ENCODE data around the gene SMC1B. TPM values are rescaled to one million over a fixed set of nuclear protein-coding genes. Genes with fewer than 3 reads are reported as not detected.

SMC1B gene
- total and polyA plus RNA-seq, 2 of the 8 experiments (the other 6 are each of a cell fraction or from before 2014, with no cell fraction given) = 0.02 TPM; not detected in 1

- H3K23me2 ChIP-seq (ENCODE audit: low read depth, low read length) = no peaks in the 10 kb centered on the region
- H3K27me3 ChIP-seq (replicated peaks in 1 of 4; ENCODE audit: control insufficient read depth in 3 of 4, extremely low read depth in 1 of 4, insufficient read depth in 3 of 4, low read length in 3 of 4) = no peaks in the 10 kb centered on the region
- H3K56ac ChIP-seq (replicated peaks; ENCODE audit: insufficient read length, low read depth, low read length) = no peak overlapping the region
- H2AFZ ChIP-seq (ENCODE audit: low read length) = no peak overlapping the region
- H3K9me3 ChIP-seq (ENCODE audit: insufficient read depth in 2 of 2, low read depth in 1 of 2, low read length in 1 of 2) = no peaks in the 10 kb centered on the region
- no peak overlapping the region for H3K4me3 ChIP-seq (ENCODE audit: extremely low read depth in 1 of 4, insufficient read depth in 2 of 4, low read depth in 3 of 4, low read length in 4 of 4)
- no peak overlapping the region for H4K8ac ChIP-seq (ENCODE audit: extremely low read depth, insufficient read depth, low read length)
- WGBS, 2 experiments (ENCODE audit: extremely low coverage in 1 of 2, insufficient coverage in 1 of 2, insufficient read length in 1 of 2, insufficient replicate concordance in 2 of 2, low coverage in 1 of 2, low lambda C conversion rate in 2 of 2, missing lambda C conversion rate in 1 of 2) = 84% methylated on average over 3 of the region's 3 CpGs; no CpG with 5 or more reads in 1 of the 2 experiments
- no peak overlapping the region for H2BK20ac ChIP-seq (ENCODE audit: low read length)
- H2BK5ac ChIP-seq (ENCODE audit: low read depth, low read length) = no peak overlapping the region
- no peak overlapping the region for H3K14ac ChIP-seq (ENCODE audit: insufficient read length)
- ChIA-PET CTCF (ENCODE audit: partially characterized antibody) (interaction anchor here (0.6 to 1.5 kb wide), 2 partner anchors 10 to 22 kb away, joined by 3 read pairs; no protein-coding TSS in a partner anchor), POLR2A (ENCODE audit: partially characterized antibody) (no interaction called here)
- H3K79me1 ChIP-seq (ENCODE audit: low read depth, low read length) = no peaks in the 10 kb centered on the region
- H3K36me3 ChIP-seq (ENCODE audit: control insufficient read depth in 2 of 4, insufficient read depth in 4 of 4, low read length in 3 of 4) = no peaks in the 10 kb centered on the region
- no peak for FAIRE-seq
- no peak overlapping the region for H3K4ac ChIP-seq (replicated peaks; ENCODE audit: insufficient read length, low read depth, low read length)
- H4K20me1 ChIP-seq (replicated peaks in 1 of 2; ENCODE audit: control insufficient read depth in 1 of 2, insufficient read depth in 2 of 2, low read length in 2 of 2) = no peaks in the 10 kb centered on the region
- TF ChIP-seq CTCF (IDR thresholded peaks at IDR 0.05; ENCODE audit: control extremely low read depth in 1 of 3, insufficient read depth in 1 of 3, low read depth in 1 of 3, low read length in 3 of 3) = no peak
- TF ChIP-seq TEAD4 (IDR thresholded peaks at IDR 0.05; ENCODE audit: low read depth, low read length) = no peak
- TF ChIP-seq JUN (IDR thresholded peaks at IDR 0.05; ENCODE audit: low read depth, low read length) = no peak
- no peak for TF ChIP-seq BCL11A (IDR thresholded peaks at IDR 0.05; ENCODE audit: low read depth in 2 of 2, low read length in 2 of 2)
- no peak for TF ChIP-seq ATF3 (IDR thresholded peaks at IDR 0.05; ENCODE audit: insufficient read depth, low read depth, low read length)
- no peak for TF ChIP-seq FOSL1 (IDR thresholded peaks at IDR 0.05; ENCODE audit: insufficient read depth, low read depth, low read length)
- H3K23ac ChIP-seq (ENCODE audit: insufficient read length) = no peak overlapping the region
- no peak overlapping the region for H4K91ac ChIP-seq (replicated peaks; ENCODE audit: insufficient read length, low read length)
- no peaks in the 10 kb centered on the region for H3K79me2 ChIP-seq (ENCODE audit: control insufficient read depth in 1 of 2, insufficient read depth in 2 of 2, low read length in 2 of 2)
- no peak overlapping the region for H2AK5ac ChIP-seq (ENCODE audit: low read depth, low read length)
- no peak overlapping the region for H3K27ac ChIP-seq (ENCODE audit: low read depth, low read length)
- no peak for DNase-seq (ENCODE audit: low read depth in 1 of 2, low spot score in 2 of 2)
- H3K9ac ChIP-seq (replicated peaks in 1 of 4; ENCODE audit: extremely low read depth in 1 of 4, low read depth in 3 of 4, low read length in 3 of 4) = no peak overlapping the region
- no peak overlapping the region for H2BK15ac ChIP-seq (ENCODE audit: low read length)
- H3K4me2 ChIP-seq (ENCODE audit: insufficient read depth in 1 of 2, low read depth in 2 of 2, low read length in 2 of 2) = no peak overlapping the region
- H3K4me1 ChIP-seq (replicated peaks in 1 of 4; ENCODE audit: control insufficient read depth in 3 of 4, insufficient read depth in 4 of 4, low read length in 3 of 4) = no peaks in the 10 kb centered on the region
- H2BK120ac ChIP-seq (replicated peaks; ENCODE audit: low read depth, low read length) = no peak overlapping the region
- no peak overlapping the region for H4K5ac ChIP-seq (ENCODE audit: insufficient read length, low read depth, low read length)
- no peak overlapping the region for H3K18ac ChIP-seq (ENCODE audit: extremely low read depth, low read length)
- no peak overlapping the region for H2BK12ac ChIP-seq (ENCODE audit: low read depth, low read length)
These were observed 46.7 kb downstream of the SMC1B start for GRCh38 chr22:45366713-45367112.
